Thyroid gland (tissue), 4 donors: ENCODE results near the gene RHO. TPM values are rescaled to one million over a fixed set of nuclear protein-coding genes. Genes with fewer than 3 reads are reported as not detected.

ENCODE experiments used
- DNase-seq, 2 donors: peaks; one replicate each; pipeline ENCODE4 v3.0.0-alpha.2; 2019
- H3K27ac ChIP-seq, 3 donors: fragments of 200-600 bp; sonication (generic); 1 replicate in 2 of 3; 2 replicates in 1 of 3; pipeline ENCODE4 v1.5.1; 2016 to 2019; ENCODE audit warnings: mild to moderate bottlenecking in 1 of 3, moderate library complexity in 1 of 3
- H3K27me3 ChIP-seq: fragments of 200-600 bp; sonication (generic); one replicate; pipeline ENCODE4 v1.5.1; 2019
- H3K36me3 ChIP-seq, 2 donors: fragments of 200-600 bp; sonication (generic); one replicate each; pipeline ENCODE4 v1.5.1; 2016 to 2019
- H3K4me1 ChIP-seq, 2 donors: fragments of 200-600 bp; sonication (generic); one replicate each; pipeline ENCODE4 v1.5.1; 2017 to 2019
- H3K4me3 ChIP-seq, 3 donors: fragments of 200-600 bp; sonication (generic); replicated peaks in 1 of 3; 1 replicate in 2 of 3; 2 replicates in 1 of 3; pipeline ENCODE4 v1.5.1; 2016; ENCODE audit warnings: mild to moderate bottlenecking in 1 of 3
- H3K9me3 ChIP-seq: fragments of 200-600 bp; sonication (generic); one replicate; pipeline ENCODE4 v1.5.1; 2017
- POLR2A ChIP-seq, 2 donors: fragments of 450-650 bp; IDR thresholded peaks; one replicate each; pipeline ENCODE4 v1.6.1; 2017; ENCODE audit warnings: antibody characterized with exemption in 2 of 2, mild to moderate bottlenecking in 2 of 2, moderate library complexity in 1 of 2
- WGBS, 2 donors: methylation state at CpG; one replicate each; pipeline ENCODE4 v1.1.5; 2017; 5-methylcytosine and 5-hydroxymethylcytosine counted together
- intact Hi-C: fragments of 100-400 bp; cut with DNase I; formaldehyde crosslinking; loops from one replicate; pipeline ENCODE4 v1.15.1; 2023
- total RNA-seq, 4 donors: library from RNA; depleted of rRNA; stranded (reverse); fragments of >200 nt; gene quantifications; one replicate each; pipeline ENCODE4 v1.2.3, GENCODE V29; 2016
- TF ChIP-seq, protein P1 (sequence below), 6 experiments: fragments of 200-600 bp in 3 of 6; fragments of 450-650 bp in 3 of 6; sonication (generic) in 3 of 6; IDR thresholded peaks; one replicate each; pipeline ENCODE4 v1.5.1; 2016 to 2019; ENCODE audit warnings: antibody characterized with exemption in 6 of 6, mild to moderate bottlenecking in 2 of 6, inconsistent platforms in 1 of 6, moderate library complexity in 1 of 6

Gene RHO
- total RNA-seq, 4 donors from 2014 or later = not detected

DNA sequence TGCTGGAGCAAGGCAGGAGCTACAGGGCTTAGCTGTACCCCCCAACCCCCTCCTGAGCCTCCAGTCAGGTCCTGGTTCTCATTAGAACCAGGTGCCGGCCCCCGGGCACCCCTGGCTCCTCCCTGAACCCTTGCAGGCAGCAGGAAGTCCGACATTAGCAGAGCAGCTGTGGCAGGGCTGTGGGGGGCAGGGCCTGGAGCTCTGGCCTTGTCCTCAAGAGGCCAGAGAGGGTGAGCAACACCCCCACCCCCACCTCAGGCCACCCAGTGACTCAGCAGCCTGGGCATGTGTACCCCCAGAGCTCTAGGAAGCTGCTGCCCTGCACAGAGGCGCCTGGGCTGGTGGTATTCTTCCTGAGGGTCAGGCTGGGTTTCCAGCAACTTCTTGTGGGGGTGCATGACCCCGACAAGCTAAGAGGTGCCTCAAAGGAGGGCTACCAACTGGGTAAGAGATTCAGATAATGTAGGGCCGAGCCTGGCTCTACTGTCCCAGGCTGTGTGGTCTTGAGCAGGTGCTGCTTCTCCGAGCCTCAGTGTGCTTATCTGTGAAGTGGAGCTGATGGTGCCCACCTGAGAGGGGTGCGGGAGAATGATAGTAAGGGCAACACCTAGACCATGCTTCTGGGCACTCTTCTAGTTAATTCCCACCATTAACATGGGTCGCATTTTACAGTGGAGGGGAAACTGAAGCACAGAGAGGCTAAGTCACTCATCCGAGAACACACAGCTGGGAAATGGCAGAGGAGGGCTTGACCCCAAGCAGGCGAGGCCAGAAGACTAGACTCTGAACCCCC is 30.5 kb downstream of the RHO start:
- WGBS, 2 donors = 95 to 100% methylated on average over 5 to 7 of the region's 11 CpGs
- intact Hi-C loops = no loop called here
- H3K36me3 ChIP-seq = peaks cover 6 to 18% of the 10 kb centered on the region in 2 donors
- TF ChIP-seq, protein P1, sequence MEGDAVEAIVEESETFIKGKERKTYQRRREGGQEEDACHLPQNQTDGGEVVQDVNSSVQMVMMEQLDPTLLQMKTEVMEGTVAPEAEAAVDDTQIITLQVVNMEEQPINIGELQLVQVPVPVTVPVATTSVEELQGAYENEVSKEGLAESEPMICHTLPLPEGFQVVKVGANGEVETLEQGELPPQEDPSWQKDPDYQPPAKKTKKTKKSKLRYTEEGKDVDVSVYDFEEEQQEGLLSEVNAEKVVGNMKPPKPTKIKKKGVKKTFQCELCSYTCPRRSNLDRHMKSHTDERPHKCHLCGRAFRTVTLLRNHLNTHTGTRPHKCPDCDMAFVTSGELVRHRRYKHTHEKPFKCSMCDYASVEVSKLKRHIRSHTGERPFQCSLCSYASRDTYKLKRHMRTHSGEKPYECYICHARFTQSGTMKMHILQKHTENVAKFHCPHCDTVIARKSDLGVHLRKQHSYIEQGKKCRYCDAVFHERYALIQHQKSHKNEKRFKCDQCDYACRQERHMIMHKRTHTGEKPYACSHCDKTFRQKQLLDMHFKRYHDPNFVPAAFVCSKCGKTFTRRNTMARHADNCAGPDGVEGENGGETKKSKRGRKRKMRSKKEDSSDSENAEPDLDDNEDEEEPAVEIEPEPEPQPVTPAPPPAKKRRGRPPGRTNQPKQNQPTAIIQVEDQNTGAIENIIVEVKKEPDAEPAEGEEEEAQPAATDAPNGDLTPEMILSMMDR (IDR thresholded peaks at IDR 0.05) = no peak
- TF ChIP-seq POLR2A (IDR thresholded peaks at IDR 0.05) = no peak
- H3K27ac ChIP-seq = peak overlapping the region in 1 of 3 donors; percentile 45
- H3K27me3 ChIP-seq = no peaks in the 10 kb centered on the region
- DNase-seq = peak; percentile 42 to 43
- H3K4me3 ChIP-seq = no peak overlapping the region
- peaks cover 25 to 74% of the 10 kb centered on the region in 2 donors for H3K4me1 ChIP-seq
- H3K9me3 ChIP-seq = no peaks in the 10 kb centered on the region

DNA sequence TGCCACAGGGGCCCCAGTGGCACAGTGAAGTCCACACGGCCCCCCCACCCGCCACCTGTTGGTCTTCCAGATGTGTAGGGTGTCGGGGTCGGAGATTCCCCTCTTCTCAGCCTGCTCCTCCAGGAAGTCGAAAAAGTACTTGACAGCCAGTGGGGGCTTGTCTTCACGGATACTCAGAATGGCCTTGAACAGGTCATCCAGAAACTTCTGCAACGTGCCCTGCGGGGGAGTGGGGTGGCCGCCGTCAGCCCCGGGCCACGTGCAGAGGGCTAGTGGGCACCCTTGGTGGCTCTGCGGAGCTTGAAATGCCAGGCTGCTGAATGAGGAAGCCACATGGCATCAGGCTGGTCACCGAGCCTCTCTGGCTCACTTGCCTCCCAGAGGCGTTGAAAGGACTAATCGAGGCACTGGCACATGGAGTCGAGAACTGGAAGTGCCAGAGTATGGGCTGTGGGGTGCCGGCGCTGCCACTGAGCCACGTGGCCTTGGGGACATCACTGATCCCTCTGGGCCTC is 31.2 kb downstream of the RHO start:
- DNase-seq = no peak
- Histone ChIP-seq H3K36me3 (peaks cover 6 to 18% of the 10 kb centered on the region in 2 donors), H3K27me3 (no peaks in the 10 kb centered on the region), H3K9me3 (no peaks in the 10 kb centered on the region), H3K4me1 (peaks cover 27 to 72% of the 10 kb centered on the region in 2 donors), H3K4me3 (no peak overlapping the region), H3K27ac (peak overlapping the region in 1 of 3 donors; percentile 74)
- WGBS, 2 donors = 93% methylated on average over 5 to 6 of the region's 20 CpGs
- TF ChIP-seq POLR2A (IDR thresholded peaks at IDR 0.05) = no peak
- TF ChIP-seq, protein P1 (IDR thresholded peaks at IDR 0.05) = no peak
- intact Hi-C loops = no loop called here

DNA sequence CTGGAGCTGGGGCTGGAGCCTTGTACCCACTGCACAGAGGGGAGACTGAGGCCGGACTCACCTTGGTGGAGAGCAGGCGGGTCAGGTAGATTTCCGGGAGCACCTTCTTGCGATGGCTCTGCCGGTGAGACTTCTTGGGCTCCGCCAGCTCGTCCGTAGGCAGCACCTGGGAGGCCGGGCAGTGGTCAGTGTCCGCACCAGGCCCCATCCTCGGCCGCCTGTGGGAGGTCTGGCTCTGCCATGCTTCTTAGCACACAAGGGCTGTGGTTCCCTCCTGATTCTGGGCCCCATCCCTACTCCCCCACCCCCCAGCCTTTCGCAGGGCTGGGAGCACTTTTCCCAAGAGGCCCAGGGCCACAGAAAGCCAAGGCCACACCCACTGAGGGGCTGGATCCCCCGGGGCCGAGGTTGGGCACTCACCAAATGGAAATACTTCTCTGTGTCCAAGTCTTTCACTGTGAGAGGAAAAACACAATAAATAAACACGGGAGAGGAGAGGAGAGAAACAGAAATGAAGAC is 31.9 kb downstream of the RHO start:
- WGBS, 2 donors = 1 to 43% methylated on average over 4 to 11 of the region's 16 CpGs
- intact Hi-C loops = no loop called here
- peaks cover 24 to 65% of the 10 kb centered on the region in 2 donors for H3K4me1 ChIP-seq

DNA sequence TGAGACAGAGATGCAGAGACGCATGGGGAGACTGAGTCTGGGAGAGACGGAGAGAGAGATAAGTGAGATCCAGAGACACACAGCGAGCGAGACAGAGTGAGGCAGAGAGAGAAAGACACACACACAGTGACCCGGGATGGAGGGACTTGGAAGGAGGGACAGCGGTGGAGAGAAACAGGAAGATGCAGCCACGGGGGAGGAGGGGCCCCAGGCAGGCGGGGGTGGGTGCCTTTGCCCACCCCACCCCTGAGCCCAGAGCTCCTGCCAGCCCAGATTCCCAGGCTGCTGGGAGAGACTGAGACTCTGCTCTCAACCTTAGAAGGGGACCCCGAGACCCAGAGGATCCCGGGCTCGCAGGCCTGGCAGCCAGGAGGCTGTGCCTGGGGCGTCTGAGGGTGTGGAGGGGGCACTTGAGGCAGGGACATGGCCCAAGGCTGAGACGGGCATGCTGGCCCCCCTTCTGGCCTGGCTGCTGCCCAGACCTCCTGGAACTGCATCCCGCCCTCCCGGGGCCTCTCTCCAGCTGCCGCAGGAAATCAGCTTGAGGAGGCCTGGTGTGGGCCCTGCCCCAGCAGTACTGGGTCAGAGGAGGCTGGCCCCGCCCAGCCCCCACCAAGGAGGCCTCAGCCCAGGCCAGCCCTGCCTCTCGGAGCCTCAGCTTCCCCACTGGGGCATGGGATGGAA is 32.6 kb downstream of the RHO start:
- H3K4me1 ChIP-seq = peaks cover 21 to 58% of the 10 kb centered on the region in 2 donors

More for the DNA sequence above, 31.9 kb downstream of the RHO start:
- no peaks in the 10 kb centered on the region for H3K27me3 ChIP-seq
- H3K36me3 ChIP-seq = peaks cover 6 to 18% of the 10 kb centered on the region in 2 donors
- H3K27ac ChIP-seq = peak overlapping the region; percentile 66 to 75 (median 74)
- peak in 1 of 2 donors; percentile 23 for DNase-seq
- H3K9me3 ChIP-seq = no peaks in the 10 kb centered on the region
- no peak overlapping the region for H3K4me3 ChIP-seq
- TF ChIP-seq POLR2A (IDR thresholded peaks at IDR 0.05) = no peak
- TF ChIP-seq, protein P1 (IDR thresholded peaks at IDR 0.05) = no peak

More for the DNA sequence above, 32.6 kb downstream of the RHO start:
- peak; percentile 93 to 94 for DNase-seq
- intact Hi-C loops = no loop called here
- TF ChIP-seq POLR2A (IDR thresholded peaks at IDR 0.05) = peak in 1 of 2 donors; percentile 4
- TF ChIP-seq, protein P1 (IDR thresholded peaks at IDR 0.05) = no peak
- H3K9me3 ChIP-seq = no peaks in the 10 kb centered on the region
- H3K36me3 ChIP-seq = peaks cover 6 to 15% of the 10 kb centered on the region in 2 donors
- 30 to 37% methylated on average over 8 to 11 of the region's 18 CpGs for WGBS, 2 donors
- H3K27ac ChIP-seq = peak overlapping the region; percentile 66 to 75 (median 74)
- no peaks in the 10 kb centered on the region for H3K27me3 ChIP-seq
- no peak overlapping the region for H3K4me3 ChIP-seq
